ENCODE results near the gene CASP5.
A peak's percentile ranks its signal among the peaks of the same experiment; 100 is the strongest.
"Not testable (repeated sequence)": the region's sequence is repeated elsewhere in the genome, so short reads cannot be mapped to it uniquely, and the experiment has no call there.

Gene CASP5

DNA sequence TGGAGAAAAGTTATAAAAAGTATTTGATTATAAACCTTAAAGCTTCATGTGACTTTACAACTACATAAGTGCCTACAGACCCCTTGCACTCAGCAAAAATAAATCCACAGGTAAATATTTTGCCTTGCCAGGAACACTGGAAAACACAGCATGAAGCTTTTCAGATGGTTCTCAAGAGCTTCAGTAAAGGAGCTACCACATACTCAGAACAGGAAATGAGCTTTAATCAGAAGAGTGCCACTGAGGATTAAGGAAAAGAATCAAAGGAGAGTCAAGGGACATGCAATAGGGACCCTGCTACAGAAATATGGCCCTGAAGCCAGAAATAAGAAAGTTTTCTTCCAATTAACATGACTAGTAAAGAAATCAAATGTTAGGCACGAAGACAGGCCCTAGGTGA lies 10.8 kb upstream of the CASP5 start:
- DNase-seq (ENCODE audit: low read depth in 2 of 2): no peak

DNA sequence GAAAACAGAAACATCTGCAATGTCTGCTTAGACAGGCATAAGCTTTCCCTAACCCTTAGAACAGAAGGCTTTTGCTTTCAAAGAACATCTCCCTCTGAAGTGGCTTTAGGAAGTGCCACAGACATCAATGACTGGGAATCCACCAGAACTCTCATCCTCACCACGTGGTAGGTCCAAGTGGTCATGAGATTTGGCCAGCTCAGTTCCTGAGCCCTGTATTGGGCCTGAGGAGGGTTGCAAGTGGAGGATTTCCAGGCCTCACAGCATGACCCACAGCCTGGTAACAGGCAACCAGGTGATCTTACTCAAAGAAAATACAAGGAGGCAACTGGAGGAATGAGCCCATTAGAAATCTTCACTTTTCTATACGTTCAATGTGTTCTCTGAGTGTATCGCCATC lies 10.4 kb upstream of the CASP5 start:
- no peak for DNase-seq (ENCODE audit: low read depth in 2 of 2)

DNA sequence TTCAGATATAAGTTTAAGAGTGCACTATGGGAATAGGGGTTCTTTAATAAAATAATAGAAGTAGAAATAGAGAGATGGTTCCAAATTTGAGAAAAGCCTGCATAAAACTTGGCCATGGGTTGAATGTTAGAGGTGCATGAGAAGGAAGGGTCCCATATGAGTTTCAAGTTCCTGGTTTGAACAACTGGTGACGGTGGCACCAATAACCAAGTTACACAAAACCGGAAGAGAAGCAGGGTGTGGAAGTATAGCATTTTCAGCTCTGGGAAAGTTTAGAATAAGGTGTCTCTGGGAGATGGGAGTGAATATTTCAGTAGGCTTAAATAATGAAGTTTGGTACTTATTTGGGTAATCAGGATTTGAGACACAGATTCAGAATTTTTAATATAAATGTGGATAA lies 9.5 kb upstream of the CASP5 start:
- no peak for DNase-seq (ENCODE audit: low read depth in 2 of 2)

DNA sequence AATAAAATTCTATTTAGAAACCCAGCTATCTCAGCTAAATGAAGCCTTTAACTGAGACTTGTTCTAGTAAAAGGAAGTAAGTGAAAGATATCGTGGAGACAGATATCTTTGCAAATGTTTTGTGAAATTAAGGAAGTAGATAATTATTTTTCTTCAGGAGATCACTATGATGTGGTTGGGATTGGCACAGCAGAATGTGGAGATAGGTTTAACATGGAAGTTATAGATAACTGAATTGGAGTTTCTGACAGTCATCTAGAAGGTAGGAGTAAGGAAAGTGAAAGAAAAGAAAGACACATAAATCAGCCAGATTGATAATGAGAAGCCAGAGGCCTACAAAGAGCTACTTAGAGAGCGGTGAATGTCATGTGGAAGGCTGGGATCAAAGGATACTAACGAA lies 4.7 kb upstream of the CASP5 start:
- DNase-seq (ENCODE audit: low read depth in 2 of 2): no peak

DNA sequence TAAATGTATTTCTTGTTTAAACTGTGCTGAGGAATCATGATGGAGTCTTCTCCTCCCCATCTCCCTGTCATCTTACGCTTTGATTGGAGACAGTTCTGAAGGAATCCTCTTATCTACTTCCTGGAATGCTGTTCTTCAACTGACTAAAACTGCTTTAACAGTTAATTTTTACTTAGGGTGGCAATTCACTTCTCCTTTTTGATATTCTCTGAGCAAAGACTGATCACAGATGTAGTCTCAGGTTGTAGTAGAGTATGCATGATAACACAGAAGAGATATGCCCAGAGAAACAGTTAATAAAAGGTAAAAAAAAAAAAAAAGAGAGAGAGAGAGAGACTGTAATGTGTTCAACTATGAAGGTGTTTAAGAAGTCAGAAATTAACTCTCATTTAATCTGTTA lies 1.4 kb upstream of the CASP5 start:
- DNase-seq (ENCODE audit: low read depth in 2 of 2): no peak

DNA sequence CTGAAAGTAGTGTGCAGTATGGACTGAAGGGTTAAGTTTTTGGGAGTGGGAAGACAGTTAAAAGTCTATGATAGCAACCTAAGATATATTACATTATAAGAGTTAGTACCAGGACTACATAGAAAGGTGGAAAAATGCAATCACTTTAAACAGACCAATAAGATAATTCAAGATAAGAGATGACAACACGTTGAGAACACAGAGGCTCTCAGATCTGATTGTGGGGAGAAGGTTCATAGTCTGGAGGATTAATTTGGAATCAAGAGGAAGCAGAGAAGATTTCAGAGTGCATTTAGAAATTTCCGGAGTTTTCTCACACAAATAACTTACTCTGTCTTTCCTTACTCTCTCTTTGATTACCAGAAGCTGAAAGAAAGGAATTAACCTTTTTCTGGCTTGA lies 441 bp downstream of the CASP5 start:
- no peak for DNase-seq (ENCODE audit: low read depth in 2 of 2)

DNA sequence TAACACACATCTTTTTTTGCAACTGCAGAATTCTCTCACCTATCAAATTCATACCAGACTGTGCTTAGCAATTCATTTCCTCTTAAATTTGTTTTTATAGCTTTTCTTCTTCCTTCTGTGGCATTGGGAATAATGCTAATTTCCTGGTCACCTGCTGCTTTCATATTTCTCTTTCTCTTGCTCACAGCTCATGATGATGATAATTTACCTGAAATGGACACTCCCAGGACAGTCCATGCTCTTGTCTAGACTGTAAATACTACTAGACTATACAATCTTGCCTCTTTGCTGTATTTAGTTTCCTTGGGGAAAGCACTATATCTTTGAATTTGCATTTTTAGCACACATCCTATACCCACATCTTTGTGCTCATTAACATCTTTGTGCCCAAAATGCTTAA lies 15.5 kb downstream of the CASP5 start:
- no peak for DNase-seq (ENCODE audit: low read depth in 2 of 2)

DNA sequence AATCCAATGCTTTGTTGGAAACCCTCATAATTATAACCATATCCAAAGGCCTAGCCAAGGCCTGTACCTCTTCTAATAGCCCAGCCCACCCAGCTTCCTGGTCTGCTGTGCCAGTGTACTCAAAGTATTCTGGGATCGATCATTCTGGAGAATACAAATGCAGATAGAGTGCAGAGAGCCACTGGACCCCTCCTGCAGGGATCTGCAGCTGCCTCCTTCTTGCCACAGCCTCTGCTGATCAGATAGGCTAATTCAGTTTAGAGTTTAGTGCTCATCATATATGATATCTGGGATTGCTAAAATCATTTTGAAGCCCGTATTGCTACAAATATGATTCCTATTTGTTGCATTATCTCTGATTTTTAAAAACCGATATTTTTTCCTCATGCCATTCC lies 17.5 kb downstream of the CASP5 start:
- no peak for DNase-seq (ENCODE audit: low read depth in 2 of 2)

DNA sequence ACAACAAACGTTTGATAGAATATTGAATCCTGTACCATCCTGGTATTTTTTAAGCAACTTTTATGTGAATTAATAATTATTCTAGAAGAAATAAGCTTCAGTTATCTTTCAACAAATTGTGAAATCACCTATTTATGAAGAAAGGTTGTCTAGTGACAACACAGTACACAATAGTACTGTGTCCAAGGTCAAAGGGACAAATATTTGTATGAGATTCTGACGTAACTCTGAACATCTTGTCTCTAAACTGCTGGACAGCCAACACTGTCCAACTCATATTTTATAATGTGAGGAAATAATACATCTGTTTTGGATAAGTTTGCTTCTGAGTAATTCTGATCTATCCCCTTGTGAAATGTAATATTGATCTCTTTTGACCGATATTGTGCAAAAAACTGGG lies 18.9 kb downstream of the CASP5 start:
- no peak for DNase-seq (ENCODE audit: low read depth in 2 of 2)

DNA sequence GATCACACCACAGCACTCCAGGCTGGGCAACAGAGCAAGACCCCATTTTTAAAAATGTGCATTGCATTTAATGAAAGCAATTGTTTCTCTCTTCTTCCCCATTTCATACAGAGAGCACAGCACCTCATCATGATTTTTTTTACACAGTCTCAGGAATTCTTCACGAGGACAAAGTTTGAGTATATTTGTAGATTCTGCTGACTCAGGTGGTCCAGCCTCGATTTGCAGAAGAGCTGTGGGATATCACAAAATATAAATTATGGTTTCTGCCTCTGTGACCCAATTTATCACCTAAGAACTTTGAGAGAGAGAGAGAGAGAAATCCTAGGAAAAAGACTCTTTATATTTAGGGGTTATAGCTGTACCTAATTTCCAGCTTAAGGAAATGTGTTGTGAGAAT lies 19.8 kb downstream of the CASP5 start:
- DNase-seq (ENCODE audit: low read depth in 2 of 2): no peak

DNA sequence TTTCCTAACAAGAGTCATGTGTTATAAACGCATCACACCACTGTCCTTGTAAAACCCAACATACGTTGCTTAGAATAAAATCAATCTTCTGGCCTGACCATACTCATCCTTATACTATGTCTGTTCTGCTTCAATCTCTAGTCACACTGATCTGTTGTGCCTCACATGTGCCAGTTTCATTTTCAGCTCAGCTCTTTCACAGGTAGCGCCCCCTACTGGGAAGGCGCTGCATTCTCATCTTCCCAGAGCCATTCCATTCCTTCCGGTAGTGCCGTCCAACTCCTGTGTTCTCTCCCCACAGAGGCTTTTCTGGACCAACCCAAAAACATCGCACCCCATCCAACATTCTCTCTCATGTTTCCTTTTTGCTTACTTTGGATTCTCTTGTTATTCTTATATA lies 22.2 kb downstream of the CASP5 start:
- DNase-seq (ENCODE audit: low read depth in 2 of 2): peak; percentile 3 to 31

DNA sequence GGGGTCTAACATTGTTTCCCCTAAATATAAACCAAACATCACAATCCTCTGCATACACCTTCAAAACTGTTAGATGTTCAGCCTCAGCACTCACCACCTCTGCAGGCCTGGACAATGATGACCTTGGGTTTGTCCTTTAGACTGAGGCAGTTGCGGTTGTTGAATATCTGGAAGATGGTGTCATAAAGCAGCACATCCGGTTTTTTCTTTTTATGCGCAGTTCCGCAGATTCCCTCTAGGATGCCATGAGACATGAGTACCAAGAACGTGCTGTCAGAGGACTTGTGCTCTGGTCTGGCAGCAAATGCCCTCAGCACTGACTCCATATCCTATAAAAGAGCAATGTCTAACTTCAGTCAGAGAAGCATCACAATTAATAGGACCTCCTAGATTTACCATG lies 22.8 kb downstream of the CASP5 start:
- DNase-seq (ENCODE audit: low read depth in 2 of 2): no peak

DNA sequence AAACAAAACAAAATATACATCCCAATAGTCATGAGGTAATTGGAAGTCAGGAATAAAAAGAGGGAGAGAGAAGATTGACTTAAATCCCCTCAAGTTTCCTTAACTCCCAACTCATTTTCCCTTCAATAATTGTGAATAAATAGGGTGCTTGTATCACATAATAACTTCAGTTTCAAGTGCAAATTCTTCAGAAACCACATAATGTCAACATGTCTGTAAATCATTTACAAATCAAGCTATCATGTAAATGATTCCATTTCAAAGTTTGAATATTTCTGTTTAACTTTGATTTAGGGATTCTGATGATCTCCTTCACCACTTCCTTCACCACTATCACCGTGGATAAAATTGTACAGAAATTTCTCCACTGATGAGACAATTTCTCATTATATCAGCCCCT lies 23.2 kb downstream of the CASP5 start:
- DNase-seq (ENCODE audit: low read depth in 2 of 2): no peak

DNA sequence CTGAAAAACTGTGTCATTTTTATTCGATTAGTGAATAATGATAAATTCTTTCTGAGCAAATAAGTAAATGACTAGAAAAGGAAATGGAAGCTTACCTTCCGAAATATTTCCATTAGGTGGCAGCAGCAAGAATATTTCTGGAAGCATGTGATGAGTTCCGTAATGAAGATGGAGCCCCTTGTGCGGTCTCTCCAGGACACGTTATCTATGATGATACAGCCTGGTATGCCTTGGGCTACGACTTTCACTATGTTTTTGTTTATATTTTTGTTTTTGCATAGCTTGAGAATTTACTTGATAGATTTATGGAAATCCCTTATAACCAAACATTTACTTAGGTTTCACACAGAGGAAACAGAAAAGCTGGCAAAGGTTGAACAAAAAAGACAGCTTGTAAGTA lies 25.7 kb downstream of the CASP5 start:
- DNase-seq (ENCODE audit: low read depth in 2 of 2): no peak

DNA sequence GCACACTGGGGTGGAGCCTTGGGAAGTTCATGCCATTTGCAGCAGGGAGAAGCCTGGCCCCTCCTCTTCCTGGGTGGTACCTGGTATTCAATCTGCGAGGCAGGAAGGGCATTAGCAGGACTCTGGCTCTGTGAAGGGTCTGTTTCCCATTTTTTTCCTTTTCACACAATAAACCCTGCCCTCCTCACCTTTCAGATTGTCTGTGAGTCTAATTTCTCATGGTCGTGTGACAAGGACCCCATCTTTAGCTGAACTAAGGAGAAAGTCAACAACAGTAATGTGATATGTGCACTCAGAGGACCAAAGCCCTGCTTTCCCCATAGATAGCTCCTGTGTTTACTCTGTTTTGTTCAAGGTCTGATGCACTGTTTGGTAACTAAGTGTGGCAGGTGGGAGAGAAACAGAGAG lies 28.0 kb downstream of the CASP5 start:
- no peak for DNase-seq (ENCODE audit: low read depth in 2 of 2)

DNA sequence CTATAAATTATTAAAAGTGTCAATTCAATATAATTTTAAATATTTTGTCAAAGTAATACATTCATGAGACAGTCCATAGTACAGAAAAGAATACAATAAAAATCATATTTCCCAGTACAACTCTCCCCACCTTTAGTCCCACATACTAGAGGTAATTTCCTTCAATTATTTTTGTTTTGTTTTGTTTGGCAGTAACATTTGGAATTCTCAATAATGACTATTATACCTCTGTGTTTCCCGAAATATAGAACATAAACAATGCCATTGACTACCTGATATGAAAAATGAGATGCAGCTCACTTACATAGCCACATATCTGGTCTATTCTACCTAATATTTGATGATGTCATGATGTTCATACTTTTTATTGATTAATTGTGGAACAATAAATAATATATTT lies 30.2 kb downstream of the CASP5 start:
- no peak for DNase-seq (ENCODE audit: low read depth in 2 of 2)

DNA sequence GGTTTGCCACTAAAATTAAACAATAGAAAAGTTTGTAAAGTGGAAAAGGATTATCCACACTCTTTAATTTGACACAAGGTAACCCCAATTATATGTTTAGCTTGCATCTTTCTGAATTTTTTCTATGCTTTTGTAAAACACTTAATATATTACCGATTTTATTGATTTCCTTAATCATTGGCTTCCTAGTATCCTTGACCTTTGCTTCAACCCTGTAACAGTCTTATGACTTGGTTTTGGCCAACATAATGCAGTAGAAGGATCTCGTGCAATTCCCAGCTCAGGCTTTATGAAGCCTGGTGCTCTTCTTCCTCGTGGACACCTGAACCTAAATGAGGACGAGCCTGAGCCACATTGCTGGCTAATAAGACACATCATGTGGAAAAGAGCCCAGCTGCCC lies 31.0 kb downstream of the CASP5 start:
- DNase-seq (ENCODE audit: low read depth in 2 of 2): no peak

DNA sequence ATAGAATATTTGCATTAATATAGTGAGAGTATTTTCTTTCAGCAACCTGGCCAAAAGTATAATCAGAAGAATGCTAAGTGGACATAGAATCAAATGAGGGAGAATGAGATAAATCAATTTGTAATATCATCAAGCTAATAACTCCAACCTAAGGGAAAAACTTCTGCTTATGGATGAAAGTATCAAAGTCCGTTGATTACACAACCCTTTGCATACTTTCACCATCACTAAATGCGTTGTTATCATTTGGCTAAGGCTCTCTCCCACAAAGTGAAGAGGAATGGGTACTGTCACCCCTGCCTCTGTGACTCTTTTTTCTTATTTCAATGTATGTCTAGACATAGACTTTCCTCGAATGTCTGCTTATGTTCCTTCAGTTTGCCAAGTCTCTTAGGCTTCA lies 38.2 kb downstream of the CASP5 start:
- no peak for DNase-seq (ENCODE audit: low read depth in 2 of 2)

DNA sequence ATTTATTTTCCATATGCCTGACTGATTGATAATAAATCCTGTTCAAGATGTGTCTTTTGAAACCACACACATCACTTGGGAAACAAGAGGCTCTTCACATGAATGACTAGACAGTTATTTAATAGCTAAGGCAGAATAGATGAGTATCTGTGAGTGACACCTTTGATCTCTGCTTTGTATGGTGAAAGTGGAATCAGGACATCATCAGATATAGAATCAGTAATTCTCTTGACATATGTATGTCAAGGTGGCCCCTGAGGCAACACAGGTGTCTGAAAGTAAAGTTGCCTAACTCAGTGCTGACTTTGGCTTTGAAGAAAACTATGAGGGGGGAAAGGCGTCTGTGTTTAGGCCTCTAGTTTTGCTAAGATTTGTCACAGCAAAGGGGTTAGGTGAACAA lies 43.1 kb downstream of the CASP5 start:
- DNase-seq (ENCODE audit: low read depth in 2 of 2): no peak

DNA sequence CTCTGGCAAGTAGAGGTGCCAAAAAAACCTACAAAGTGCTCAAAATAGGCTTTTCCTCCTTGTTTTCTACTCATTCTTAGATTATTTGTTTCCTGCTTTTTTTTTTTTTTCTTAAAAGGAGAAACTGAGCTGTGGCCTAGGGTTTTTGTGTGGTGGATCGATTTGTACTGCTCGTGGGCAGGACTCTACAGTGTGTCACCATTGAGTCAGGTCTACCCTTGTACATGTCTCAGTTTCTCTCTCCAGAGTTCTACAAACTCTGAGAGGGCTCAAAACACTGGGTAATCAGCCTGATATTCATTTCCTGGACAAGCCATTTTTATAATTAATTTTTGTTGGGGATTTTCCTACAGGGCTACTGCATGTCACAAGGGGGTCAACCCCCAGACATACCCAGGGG lies 49.4 kb downstream of the CASP5 start:
- no peak for DNase-seq (ENCODE audit: low read depth in 2 of 2)

DNA sequence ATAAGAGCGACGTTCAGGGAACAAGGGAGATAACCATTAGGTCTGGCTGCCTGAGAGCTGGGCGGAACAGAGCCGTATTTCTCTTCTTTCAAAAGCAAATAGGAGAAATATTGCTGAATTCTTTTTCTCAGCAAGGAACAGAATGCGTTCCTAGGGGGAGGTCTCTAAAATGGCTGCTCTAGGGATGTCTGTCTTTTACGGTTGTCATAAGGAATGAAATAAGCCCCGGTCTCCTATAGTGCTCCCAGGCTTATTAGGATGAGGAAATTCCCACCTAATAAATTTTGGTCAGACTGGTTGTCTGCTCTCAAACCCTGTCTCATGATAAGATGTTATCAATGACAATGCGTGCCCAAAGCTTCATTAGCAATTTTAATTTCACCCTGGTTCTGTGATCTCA lies 50.0 kb downstream of the CASP5 start:
- not testable (repeated sequence) for DNase-seq (ENCODE audit: low read depth in 2 of 2)

DNA sequence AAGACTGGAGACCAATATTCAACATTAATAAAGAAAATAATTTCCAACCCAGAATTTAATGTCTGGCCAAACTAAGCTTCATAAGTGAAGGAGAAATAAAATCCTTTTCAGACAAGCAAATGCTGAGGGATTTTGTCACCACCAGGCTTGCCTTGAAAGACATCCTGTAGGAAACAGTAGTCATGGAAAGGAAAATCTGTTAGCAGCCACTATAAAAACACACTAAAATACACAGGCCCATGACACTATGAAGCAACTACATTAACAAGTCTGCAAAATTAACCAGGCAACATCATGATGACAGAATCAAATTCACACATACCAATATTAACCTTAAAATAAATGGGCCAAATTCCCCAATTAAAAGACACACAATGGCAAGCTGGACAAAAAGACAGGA lies 52.2 kb downstream of the CASP5 start:
- DNase-seq (ENCODE audit: low read depth in 2 of 2): no peak

DNA sequence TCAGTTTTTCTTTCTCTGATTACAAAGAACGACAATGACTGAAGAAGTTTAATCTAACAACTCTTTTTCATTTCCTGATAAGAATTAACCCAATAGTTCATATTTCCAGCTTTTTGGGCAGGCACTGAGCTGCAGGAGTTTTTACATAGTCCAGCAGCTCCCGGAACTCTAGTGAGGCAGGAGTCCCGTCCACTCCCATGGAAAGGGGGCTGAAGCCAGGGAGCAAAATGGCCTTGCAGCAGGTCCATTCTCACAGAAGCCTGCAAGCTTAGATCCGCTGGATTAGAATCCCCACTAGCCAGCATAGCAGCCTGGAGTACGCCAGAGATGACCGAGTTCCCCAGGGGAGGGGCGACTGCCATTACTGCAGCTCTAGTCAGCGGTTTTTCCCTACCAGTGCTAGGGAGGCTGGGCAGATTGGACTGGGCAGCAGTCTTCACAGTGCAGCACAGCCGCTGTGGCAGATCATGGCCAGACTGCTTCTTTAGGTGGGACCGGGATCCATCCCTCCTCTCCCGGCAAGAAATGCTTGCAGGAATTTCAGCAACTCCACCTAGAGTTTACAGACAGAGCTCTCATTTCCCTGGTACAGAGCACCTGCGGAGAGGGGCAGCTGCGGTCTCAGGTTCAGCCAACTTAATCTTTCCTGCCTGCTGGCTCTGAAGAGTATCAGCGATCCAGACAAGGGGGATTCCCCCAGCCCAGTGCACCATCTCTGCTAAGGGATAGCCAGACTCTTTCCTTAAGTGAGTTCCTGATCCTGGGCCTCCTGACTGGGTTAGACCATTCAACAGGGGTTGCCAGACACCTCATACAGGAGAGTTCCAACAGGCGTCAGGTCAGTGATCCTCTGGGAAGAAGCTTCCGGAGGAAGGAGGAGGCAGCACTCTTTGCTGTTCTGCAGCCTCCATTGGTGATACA lies 53.9 kb downstream of the CASP5 start:
- DNase-seq (ENCODE audit: low read depth in 2 of 2): no peak

DNA sequence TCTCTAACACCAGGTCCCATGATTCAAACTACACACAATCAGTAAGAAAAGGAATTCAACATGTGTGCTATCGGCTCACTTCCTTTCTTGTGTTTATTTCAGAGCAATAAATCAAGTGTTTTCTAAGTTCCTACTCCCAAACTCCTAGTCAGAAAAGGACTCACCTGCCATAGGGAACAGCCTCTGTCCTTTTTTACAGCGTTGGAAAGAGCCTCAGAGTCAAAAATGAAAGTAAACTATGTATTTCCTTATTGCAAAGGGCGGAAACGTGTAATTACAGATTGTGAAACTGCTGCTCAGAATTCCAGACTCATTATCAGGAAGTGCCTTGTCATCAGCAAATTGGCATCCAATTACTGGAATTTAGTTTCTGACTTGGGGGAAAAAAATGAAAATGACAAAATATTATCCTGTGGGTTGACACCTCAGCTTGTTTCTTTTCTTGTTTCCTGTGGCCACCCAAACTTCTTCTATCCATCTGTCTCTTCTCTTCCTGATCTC lies 54.6 kb downstream of the CASP5 start, which contains the start of gene CASP4:
Gene CASP4 (minus strand): TSS at position 220 of the 501 bp plus-strand sequence. CDS start 49 bp downstream, at position 171.
- DNase-seq (ENCODE audit: low read depth in 2 of 2): no peak
